Measurements from ENCODE around the gene OLFM2. TPM values are rescaled to one million over a fixed set of nuclear protein-coding genes. Genes with fewer than 3 reads are reported as not detected.

Gene OLFM2
- total RNA-seq, 1 experiment from 2014 or later: 75.6 TPM

- no peak for DNase-seq
- TF ChIP-seq CTCF (conservative IDR thresholded peaks at IDR 0.05): no peak
- no peak overlapping the region for H2AK5ac ChIP-seq (ENCODE audit: insufficient read length, low read length)
Measured at GRCh38 chr19:9838324-9838723, 98.0 kb downstream of the OLFM2 start.

More at GRCh38 chr19:9838324-9838723, 98.0 kb downstream of the OLFM2 start:
- Histone ChIP-seq H3K27ac (ENCODE audit: insufficient read length, low read depth, low read length) (no peak overlapping the region), H2BK20ac (ENCODE audit: low read depth, low read length, poor library complexity, severe bottlenecking) (no peak overlapping the region), H3K4me2 (ENCODE audit: insufficient read depth, insufficient read length, low read length) (no peak overlapping the region), H4K5ac (ENCODE audit: insufficient read length, low read depth, low read length) (no peak overlapping the region), H2AFZ (ENCODE audit: low read length) (no peak overlapping the region), H3K9ac (ENCODE audit: extremely low read depth, insufficient read length, low read length) (no peak overlapping the region), H4K8ac (replicated peaks; ENCODE audit: insufficient read length, low read depth, low read length) (no peak overlapping the region), H3K23ac (ENCODE audit: insufficient read length, low read depth, low read length) (no peak overlapping the region), H3K14ac (ENCODE audit: insufficient read depth, low read length) (no peak overlapping the region), H2BK12ac (ENCODE audit: insufficient read length, low read depth, low read length) (no peak overlapping the region), H3K18ac (ENCODE audit: insufficient read length, low read depth, low read length) (no peak overlapping the region), H3K4me1 (ENCODE audit: insufficient read depth, low read length) (no peaks in the 10 kb centered on the region), H3K79me1 (ENCODE audit: insufficient read depth, low read depth, low read length, poor library complexity, severe bottlenecking) (peaks cover 4% of the 10 kb centered on the region), H3K27me3 (ENCODE audit: insufficient read depth, low read length) (no peaks in the 10 kb centered on the region), H3T11ph (ENCODE audit: low read length) (no peak overlapping the region), H2BK15ac (ENCODE audit: low read depth, low read length) (no peak overlapping the region), H3K4ac (ENCODE audit: low read depth, low read length) (no peak overlapping the region), H4K91ac (ENCODE audit: insufficient read length, low read depth, low read length) (no peak overlapping the region), H3K56ac (ENCODE audit: insufficient read length, low read depth, low read length) (no peak overlapping the region), H2BK120ac (ENCODE audit: low read depth, low read length, poor library complexity, severe bottlenecking) (no peak overlapping the region), H3K23me2 (ENCODE audit: insufficient read length, low read depth, low read length, poor library complexity, severe bottlenecking) (no peaks in the 10 kb centered on the region), H3K9me3 (ENCODE audit: control insufficient read depth, low read depth, low read length) (no peaks in the 10 kb centered on the region), H2BK5ac (ENCODE audit: insufficient read length, low read length) (no peak overlapping the region), H4K20me1 (ENCODE audit: control insufficient read depth, insufficient read depth, insufficient read length) (no peaks in the 10 kb centered on the region), H3K79me2 (ENCODE audit: insufficient read depth, low read length) (peaks cover 1% of the 10 kb centered on the region)
- H3K4me3 Mint-ChIP-seq: no peak overlapping the region
- peaks cover 26 to 44% (median 37%) of the 10 kb centered on the region in 3 experiments for H3K36me3 Mint-ChIP-seq (ENCODE audit: insufficient read depth in 1 of 3, low read depth in 3 of 3)
- peaks cover 8 to 14% of the 10 kb centered on the region in 2 experiments for H3K4me1 Mint-ChIP-seq
- WGBS (ENCODE audit: extremely low coverage, insufficient read length, low lambda C conversion rate): no CpG with 5 or more reads among the region's 15 CpGs
- peak overlapping the region in 1 of 3 experiments; percentile 22; a peak in 1 of 7 replicates for H3K27ac Mint-ChIP-seq
- no peaks in the 10 kb centered on the region for H3K27me3 Mint-ChIP-seq (ENCODE audit: low read depth)
- H3K9me3 Mint-ChIP-seq: no peaks in the 10 kb centered on the region; a peak in 1 of 5 replicates
